SHP77 (cell line): ENCODE results near the gene TMEM33.

ENCODE experiments used
- DNase-seq, 2 experiments: peaks; one replicate each; lab custom pipeline; 2025; lab: John Stamatoyannopoulos, UW

Gene TMEM33

DNA sequence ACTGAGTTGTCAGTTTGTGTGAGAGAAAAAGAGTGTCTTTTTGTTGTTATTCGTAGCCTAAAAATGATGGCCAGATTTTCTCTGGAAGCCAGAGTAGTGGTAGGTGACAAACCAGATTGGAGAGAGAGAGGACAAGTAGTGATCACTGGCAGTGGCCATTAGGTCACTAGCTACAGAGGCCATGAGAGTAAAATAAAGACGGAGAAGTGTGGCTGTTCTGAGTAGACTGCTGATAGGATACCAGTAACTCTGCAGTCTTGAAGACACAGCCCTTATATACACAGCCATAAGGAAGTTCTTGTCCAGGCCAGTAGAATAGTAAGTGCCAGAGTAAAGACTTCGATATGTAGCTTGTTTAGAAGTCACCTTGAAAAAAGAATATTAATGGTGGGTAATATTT, 62.8 kb downstream of the TMEM33 start:
- no peak for DNase-seq

GRCh38 chr4:41999321-41999720, 64.1 kb downstream of the TMEM33 start:
- no peak for DNase-seq

DNA sequence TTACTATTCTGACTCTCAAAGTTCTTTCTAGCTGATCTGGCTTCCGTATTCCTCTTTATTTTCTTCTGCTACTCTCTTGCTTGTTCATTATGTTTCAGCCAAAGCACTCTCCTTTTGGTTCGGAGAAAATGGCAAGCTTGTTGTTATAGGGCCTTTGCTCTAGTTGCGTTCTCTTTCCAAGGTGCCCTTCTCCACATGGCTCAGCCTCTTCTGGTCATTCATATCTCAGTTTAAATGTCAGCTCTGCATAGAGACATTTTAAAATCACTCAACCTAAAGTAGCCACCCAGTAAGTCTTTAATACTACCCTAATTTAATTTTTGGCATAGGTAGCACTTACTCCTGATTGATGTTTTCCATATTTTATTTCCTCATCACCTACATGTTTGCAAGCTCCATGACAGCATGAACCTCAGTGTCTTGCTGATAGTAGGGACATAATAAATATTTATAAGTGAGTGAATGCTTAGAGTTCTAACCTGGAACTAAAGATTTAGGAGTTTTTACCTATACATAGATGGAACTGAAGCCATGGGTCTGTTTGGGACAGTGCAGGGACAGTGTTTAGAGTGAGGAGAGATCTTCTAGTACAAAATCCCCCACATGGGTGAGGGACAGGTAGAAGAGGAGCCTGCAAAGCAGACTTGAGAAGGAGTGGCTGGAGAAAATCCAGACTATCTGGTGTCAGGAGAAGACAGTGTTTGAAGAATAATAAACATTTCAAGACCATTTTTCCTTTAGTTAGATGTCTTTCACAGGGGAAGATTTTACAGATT, 73.0 kb downstream of the TMEM33 start:
- DNase-seq: no peak
